HUES48 (cell line): ENCODE results near the gene FAM210B.

Experiments
- H3K27ac ChIP-seq: one replicate; pipeline ENCODE4 v1.7.0; 2013; ENCODE audit warnings: low read depth, low read length, inconsistent platforms
- H3K27me3 ChIP-seq: 2 replicates; pipeline ENCODE4 v1.6.1; 2013; ENCODE audit warnings: mild to moderate bottlenecking, low read length; ENCODE audit not compliant: control insufficient read depth, insufficient read depth
- H3K36me3 ChIP-seq: 2 replicates; pipeline ENCODE4 v1.6.1; 2013; ENCODE audit warnings: low read length; ENCODE audit not compliant: control insufficient read depth, insufficient read depth
- H3K4me1 ChIP-seq: 2 replicates; pipeline ENCODE4 v1.6.1; 2013; ENCODE audit warnings: mild to moderate bottlenecking, low read length; ENCODE audit not compliant: control insufficient read depth, insufficient read depth
- H3K4me3 ChIP-seq: 2 replicates; pipeline ENCODE4 v1.5.1; 2013; ENCODE audit warnings: mild to moderate bottlenecking, low read depth, low read length
- H3K9ac ChIP-seq: 2 replicates; pipeline ENCODE4 v1.6.1; 2013; ENCODE audit warnings: mild to moderate bottlenecking, low read depth, low read length, moderate library complexity
- H3K9me3 ChIP-seq: 2 replicates; pipeline ENCODE4 v1.6.1; 2013; ENCODE audit warnings: low read length; ENCODE audit not compliant: control insufficient read depth, insufficient read depth

The FAM210B gene

DNA sequence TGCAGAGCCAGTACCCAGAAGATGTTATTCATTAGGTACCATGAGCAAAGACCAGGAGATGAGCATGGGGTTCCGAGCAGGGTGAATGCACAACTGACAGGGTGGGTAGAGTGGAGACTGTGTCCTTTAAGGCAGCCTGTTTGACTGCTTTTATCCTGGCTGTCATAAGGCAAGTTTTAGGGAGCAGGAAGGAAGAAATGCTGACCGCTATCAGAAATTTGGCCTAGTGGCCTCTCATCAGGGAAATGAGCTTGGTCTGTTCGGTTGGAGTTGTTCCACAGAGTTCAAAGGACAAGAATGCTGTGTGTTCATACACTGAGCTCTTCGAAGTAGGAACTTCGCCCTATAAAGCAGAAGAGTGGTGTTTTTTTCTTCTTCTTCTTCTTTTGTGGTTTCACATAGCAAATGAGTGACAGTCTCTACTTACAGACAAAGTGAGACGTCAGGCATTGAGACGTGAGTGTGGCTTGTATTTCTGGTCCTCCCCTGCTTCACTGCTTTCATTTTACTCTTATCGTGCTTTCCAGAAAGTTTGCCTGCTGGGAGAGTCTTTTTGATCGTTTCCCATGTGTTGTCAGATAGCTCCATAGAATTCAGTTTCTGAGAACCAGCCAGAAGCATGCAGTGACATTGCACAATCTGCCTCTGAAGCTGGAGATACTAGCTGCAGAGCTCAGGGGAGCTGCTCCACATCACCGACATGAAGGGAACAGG lies 53.1 kb downstream of the FAM210B start, which contains the start of gene CASS4:
Gene CASS4, plus strand, starts transcription at position 502 of the 714 bp plus-strand sequence. Its CDS starts 199 bp downstream, at position 701.
- no peaks in the 10 kb centered on the region for H3K9me3 ChIP-seq
- H3K27ac ChIP-seq, result no peak within 1 kb of the TSS
- no peaks in the 10 kb centered on the region for H3K27me3 ChIP-seq
- H3K4me1 ChIP-seq, result no peaks in the 10 kb centered on the region
- no peak within 1 kb of the TSS for H3K4me3 ChIP-seq
- no peak within 1 kb of the TSS for H3K9ac ChIP-seq
- peaks cover 13% of the 10 kb centered on the region for H3K36me3 ChIP-seq

DNA sequence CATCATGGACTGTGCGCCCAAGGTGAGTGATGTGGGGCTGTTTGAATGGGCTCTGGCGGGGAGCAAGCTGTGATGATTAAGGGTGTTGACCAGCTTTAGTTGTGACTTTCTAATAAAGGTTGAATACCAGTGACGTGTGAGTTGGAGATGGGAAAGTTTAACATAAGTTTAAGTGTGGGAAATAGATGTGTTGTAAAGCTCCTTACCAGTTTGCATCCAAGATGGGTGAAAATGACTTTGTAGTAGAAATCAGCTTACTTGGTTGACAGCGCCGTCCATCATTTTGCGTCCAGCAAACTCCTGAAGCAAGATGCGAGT lies 53.7 kb downstream of the FAM210B start:
- Histone ChIP-seq H3K4me1 (no peaks in the 10 kb centered on the region), H3K4me3 (no peak overlapping the region), H3K27me3 (no peaks in the 10 kb centered on the region), H3K27ac (no peak overlapping the region), H3K9ac (no peak overlapping the region), H3K36me3 (peaks cover 7% of the 10 kb centered on the region), H3K9me3 (no peaks in the 10 kb centered on the region)

DNA sequence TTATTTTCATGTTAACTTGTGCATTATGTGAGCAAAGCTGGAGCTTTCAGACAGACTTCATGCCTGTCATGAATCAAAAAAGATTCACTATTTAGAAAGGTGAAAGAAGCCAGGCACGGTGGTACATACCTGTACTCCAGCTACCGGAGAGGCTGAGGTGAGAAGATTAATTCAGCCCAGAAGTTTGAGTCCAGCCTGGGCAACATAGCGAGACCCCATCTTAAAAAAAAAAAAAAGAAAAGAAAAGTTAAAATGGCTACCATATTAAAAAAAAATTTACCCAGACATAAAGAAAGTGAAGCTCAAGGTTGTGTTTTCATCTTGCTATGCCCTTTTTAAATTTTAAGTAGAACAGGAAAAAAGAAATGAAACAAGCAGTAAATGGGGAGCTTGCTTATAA lies 54.2 kb downstream of the FAM210B start:
- no peak overlapping the region for H3K9ac ChIP-seq
- no peaks in the 10 kb centered on the region for H3K27me3 ChIP-seq
- peaks cover 4% of the 10 kb centered on the region; the same call in 1 of the 2 replicates for H3K36me3 ChIP-seq
- H3K4me3 ChIP-seq, result no peak overlapping the region
- H3K27ac ChIP-seq, result no peak overlapping the region
- H3K4me1 ChIP-seq, result no peaks in the 10 kb centered on the region
- no peaks in the 10 kb centered on the region for H3K9me3 ChIP-seq

DNA sequence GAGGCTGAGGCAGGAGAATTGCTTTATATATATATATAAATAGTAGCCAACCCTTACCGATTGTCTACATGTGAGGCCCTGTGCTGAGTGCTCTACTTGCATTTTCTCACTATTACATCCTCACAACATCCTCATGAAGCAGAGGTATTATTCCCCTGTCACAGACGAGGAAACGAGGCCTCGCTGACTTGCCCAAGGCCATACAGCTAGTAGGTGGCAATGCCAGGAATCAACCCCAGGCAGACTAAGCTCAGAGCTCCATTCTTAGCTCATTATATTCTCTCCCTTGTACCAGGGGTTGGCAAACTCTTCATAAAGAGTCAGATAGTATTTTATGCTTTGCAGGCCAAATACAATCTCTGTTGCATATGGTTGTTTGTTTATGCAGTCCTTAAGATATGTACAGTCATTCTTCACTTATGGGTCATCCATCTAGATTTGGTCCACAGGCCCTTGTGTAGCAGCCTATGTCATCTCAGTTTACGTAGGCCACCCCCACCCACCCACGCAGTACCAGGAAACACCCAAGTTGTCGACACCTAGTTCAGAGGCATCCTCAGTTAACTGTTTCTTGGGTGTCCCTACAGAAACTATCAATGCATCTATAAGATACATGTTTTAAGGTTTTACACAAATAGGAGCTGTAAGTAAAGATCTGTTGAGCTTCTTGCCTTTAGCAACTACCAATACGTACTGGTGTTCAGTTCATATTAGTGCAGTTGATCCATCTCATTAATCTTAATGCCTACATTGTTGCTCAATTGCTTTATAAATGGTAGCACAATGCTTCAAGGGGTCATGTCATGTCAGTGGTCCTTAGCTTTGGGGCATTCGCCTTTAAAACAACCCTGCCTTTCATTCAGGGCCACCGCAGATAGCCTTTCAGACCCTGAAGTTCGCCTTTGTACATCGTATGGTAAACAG lies 56.3 kb downstream of the FAM210B start:
- Histone ChIP-seq H3K27ac (no peak overlapping the region), H3K4me3 (no peak overlapping the region), H3K4me1 (no peaks in the 10 kb centered on the region), H3K27me3 (no peaks in the 10 kb centered on the region), H3K9me3 (no peaks in the 10 kb centered on the region), H3K36me3 (no peaks in the 10 kb centered on the region), H3K9ac (no peak overlapping the region)

DNA sequence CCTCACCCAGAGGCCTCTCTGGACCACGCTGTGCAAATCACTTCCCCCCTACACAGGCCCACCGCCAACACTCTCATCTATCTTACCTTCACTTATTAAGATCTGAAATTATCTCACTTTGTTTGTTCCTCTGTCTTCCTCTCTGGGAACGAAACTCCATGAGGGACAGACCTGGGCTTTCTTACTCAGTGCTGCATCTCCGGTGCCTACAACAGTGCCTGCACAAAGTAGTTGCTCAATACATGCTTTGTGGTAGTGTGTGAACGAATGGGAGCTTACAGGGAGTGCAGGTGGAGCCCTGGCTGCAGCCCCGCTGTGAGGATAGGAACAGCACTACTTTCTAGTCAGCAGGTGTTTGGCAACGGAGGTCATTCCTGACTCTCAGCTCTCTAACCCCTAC lies 58.6 kb downstream of the FAM210B start:
- Histone ChIP-seq H3K9me3 (no peaks in the 10 kb centered on the region), H3K27me3 (peaks cover 12% of the 10 kb centered on the region; the same call in 1 of the 2 replicates), H3K4me3 (no peak overlapping the region), H3K36me3 (no peaks in the 10 kb centered on the region), H3K27ac (no peak overlapping the region), H3K9ac (no peak overlapping the region), H3K4me1 (peaks cover 2% of the 10 kb centered on the region; the same call in 1 of the 2 replicates)

DNA sequence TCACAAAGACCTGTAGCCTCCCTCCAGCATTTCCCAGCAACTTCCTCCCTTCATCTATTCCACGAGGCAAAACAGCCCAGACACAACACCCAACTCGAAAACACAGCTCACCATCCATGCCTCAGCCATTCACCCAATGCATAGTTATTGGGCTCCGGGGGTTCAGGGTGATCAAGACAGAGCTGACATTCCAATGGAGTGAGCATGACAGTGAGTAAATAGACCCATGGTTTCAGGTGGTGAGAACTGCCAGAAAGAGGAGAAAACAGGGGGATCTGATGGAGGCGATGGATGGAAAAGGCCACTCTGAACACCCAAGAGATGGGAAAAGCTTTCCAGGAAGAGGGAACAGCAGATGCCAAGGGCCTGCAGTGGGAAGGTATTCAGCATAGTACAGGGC lies 59.1 kb downstream of the FAM210B start:
- H3K9ac ChIP-seq, result no peak overlapping the region
- H3K27ac ChIP-seq, result no peak overlapping the region
- peaks cover 12% of the 10 kb centered on the region; the same call in 1 of the 2 replicates for H3K27me3 ChIP-seq
- peaks cover 5% of the 10 kb centered on the region; the same call in 1 of the 2 replicates for H3K4me1 ChIP-seq
- no peaks in the 10 kb centered on the region for H3K36me3 ChIP-seq
- H3K4me3 ChIP-seq, result no peak overlapping the region
- H3K9me3 ChIP-seq, result no peaks in the 10 kb centered on the region
